Activated CD4-positive, alpha-beta T cell treated with anti-CD3 and anti-CD28 coated beads, Interleukin-2, amount 50 U/mL, for 1 hour (primary cell): ENCODE results near the gene KCNA4.
"Not testable (repeated sequence)": the region's sequence is repeated elsewhere in the genome, so short reads cannot be mapped to it uniquely, and the experiment has no call there.

ENCODE experiments used
- DNase-seq: peaks from one replicate; pipeline ENCODE4 v3.0.0-alpha.2; 2020

The KCNA4 gene

DNA sequence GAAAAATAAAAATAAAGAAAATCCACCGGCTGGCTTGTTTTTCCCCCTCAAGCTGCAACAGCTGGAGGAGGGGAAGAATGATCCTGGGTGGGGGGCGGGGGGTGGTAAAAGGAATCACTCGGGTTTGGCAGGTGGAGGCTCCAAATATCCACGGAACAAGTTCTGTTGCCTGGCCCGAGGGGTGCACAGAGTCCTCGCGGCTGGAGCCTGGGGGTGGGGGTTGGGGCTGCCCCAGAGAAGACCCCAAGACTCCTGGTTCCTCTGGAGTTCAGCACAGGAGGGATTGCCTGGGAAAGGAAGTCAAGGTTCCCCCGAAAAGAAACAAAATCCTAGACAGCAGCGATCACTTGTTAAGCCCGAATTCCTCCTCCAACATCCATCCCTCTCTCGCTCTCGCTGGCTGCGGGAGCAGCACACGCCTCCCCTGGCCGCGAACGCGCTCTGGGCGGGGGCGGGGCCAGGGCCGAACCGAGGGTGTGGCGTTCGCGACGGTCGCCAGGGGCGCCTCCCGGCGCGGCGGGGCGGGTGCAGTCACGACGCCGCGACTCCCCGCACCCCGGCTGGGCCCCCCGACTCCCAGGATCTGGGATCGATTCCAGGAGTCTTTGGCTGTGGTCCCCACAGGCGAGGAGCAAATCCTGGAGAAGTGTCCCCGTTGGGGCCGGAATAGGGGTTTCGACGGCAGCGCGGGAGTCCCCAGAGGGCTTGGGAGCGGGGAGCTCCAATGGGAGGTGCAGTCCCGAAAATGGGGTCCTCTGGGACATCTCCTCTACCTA, at the start of gene KCNA4:
TSS of gene KCNA4 (minus strand) at position 443 of the 776 bp plus-strand sequence. CDS start 4,352 bp downstream, outside the sequence.
- no peak for DNase-seq

DNA sequence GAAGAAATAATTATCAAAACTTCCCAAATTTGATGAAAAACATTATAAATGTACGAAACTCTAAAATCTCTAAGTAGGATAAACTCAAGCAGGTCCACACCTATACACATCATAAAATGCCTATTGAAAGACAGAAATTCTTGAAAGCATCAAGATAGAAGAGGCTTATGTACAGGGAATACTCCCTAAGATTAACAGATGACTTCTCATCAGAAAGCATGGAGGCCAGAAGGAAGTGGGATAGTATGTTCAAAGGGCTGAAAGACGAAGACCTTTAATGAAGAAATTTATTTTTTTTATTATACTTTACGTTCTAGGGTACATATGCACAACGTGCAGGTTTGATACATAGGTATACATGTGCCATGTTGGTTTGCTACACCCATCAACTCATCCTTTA, 45.3 kb upstream of the KCNA4 start:
- no peak for DNase-seq

DNA sequence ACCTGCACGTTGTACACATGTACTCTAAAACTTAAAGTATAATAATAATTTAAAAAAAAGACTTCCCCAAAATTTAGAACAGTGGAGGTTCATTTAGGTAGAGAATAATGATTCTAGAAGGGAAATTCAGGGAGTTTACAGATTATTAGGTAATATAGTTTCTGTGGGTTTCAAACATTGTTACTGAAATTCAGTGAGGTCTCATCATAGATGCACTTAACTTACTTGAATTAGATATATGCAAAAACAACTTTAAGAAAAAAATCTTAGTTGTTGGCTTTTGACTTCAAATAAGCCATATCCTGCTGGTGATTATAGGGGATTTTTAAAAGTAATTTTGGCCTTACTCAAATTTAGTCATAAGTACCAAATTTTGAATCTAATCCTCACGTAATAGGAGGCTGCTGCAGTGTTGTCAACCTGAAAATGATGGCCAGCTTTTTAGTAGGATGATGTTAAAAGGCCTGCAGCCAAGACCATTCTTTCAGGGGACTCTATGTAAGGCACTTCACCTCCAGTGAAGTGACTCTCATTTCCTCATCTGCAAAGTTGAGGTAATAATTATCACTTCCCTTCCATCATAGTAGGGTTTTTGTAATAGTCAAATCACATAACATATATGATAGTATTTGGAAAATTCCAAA, 42.5 kb upstream of the KCNA4 start:
- DNase-seq = no peak

DNA sequence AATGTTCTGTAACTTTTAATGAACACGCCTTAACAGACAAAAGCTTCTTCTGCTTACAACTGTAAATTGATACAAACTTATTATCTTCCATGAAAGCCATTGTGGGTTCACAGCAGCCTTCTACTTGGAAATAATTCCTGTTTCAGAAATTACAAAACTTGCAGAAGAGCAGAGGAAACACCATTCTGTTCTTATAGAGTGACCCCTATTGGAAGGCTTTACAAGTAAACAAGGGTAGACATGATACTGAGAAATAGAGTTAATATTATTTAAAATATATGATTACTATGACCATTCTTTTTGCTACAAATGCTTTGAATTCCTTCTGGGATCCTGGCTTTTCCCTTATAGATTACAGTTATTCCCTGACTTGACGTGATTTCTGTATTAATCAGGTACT, 32.4 kb upstream of the KCNA4 start:
- no peak for DNase-seq

GRCh38 chr11:30046578-30046945, 29.7 kb upstream of the KCNA4 start:
- no peak for DNase-seq

DNA sequence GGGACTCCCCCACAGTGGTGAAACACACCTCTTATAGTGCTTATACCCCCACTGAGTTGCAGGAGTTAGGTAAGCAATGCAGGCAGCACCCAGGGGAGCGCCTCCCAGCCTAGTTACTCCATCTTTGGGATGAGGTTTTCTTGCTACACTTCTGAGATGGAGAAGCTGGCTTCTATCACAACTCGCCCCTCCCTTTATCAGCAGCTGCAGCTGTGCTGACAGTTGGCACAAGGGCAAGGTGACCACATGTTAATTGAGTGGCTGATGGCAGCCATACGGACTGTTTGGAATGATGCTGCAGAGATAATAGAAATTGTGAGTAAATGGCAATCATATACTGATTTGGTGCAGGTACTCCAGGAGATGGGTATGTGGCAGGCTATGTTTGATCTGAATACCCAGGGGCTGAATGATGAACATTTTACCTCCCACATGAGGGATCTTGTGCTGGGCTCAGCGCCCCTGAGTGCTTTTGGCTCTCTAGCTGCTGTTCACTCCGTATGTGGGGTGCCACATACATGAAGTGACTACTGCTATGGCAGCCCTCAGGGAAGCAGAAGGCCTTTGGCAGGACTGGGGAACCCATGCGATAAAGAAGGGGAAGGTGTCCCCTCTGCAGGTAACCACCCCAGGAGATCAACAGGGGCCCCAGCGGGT, 29.2 kb upstream of the KCNA4 start:
- DNase-seq = no peak

- DNase-seq = no peak
Observed at GRCh38 chr11:30045144-30045543, 28.3 kb upstream of the KCNA4 start.

GRCh38 chr11:30041171-30041570, 24.3 kb upstream of the KCNA4 start:
- no peak for DNase-seq

- DNase-seq = not testable (repeated sequence)
Observed at GRCh38 chr11:30034746-30035145, 17.9 kb upstream of the KCNA4 start.

- not testable (repeated sequence) for DNase-seq
Observed at GRCh38 chr11:30034166-30034565, 17.3 kb upstream of the KCNA4 start.

DNA sequence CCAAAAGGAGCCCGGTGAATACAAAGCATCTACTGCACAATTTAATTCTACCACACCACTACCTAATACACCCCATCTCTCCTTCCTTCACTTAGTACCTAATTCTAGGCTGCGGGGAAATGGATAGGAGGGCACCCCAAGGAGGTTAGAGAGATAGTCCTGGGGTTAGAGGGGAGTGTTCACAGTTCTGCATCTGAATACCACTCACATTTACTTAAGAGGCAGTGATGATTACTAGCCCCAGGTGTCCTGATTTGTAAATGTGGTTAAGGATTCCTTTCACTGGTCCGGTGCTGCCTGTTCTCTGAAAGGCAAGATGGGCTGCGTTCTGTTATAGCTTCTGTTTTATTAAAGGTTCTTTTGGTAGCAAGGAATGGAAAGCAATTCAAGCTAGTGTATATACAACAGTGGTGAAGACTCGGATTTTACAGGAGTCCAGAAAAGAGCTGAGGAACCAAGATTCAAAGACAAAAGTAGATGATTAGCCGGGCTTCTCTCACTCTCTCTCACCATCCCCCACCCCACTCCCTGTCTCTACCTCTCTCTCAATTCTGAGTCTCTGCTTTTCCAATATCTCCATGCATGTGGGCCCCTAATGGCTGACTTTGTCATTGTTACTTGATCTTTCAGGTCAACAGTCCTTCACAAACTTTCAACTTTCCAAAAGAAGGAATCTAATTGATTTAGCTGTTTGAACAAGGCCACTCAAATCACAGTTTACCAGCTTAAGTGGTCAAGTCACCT, 8.7 kb upstream of the KCNA4 start:
- no peak for DNase-seq

DNA sequence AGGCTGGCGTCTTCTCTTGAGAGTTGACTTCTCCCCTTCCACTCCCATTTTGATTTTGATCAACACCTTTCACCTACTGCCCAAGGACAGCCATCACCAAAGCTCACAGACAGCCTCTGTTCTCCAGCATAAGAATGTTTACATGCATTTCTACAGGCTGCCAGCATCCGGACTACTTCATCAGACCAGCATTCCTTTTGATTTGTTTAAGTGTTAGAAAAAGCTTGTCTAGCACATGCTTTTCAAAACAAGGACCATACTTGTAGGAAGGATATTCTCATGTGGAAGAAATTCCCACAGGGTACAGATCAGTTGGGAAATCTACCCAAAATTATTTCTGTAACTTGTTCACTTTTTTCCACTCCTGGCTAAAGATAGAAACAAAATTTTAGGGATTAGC, 6.2 kb upstream of the KCNA4 start:
- no peak for DNase-seq

- no peak for DNase-seq
Observed at GRCh38 chr11:30019481-30019880, 2.7 kb upstream of the KCNA4 start.

DNA sequence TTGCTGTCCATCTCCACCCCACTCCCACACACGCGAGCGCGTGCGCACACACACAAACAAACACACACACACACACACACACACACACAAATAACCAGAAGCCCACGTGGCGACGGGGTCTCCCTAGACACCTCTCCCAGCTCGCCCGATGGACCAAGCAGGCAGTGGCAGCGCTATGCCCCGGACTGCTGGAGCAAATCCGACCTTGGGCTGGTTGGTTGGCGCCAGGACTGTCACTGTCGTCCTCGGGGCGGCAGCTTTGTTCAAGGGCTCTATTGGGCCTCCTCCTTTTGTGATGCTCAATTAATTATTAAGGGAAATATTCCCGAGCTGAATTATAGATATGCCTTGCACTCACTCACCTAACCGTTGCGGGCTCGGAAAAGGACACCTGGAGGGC, 1.7 kb upstream of the KCNA4 start:
- no peak for DNase-seq

GRCh38 chr11:30017445-30017895, 640 bp upstream of the KCNA4 start:
- DNase-seq = no peak

GRCh38 chr11:30015725-30016412, 961 bp downstream of the KCNA4 start:
- DNase-seq = no peak

DNA sequence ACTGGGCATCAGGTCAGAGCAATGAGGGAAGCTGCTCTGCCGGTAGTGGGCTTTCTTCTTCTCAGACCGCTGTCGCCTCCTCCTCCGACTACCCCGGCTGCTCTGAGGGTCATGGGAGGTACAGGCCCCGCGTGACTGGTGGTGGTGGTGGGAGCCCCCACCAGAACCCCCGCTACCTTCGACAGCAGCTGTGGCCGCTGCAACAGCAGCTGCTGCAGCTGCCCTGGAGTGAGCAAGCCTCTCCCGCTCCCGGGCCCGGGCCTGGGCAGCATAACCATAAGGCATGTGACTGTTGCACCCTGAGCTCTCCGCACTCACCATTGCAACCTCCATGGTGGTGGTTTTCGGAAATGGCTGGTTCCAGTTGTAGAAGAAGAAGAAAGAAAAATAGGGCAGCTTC, 4.5 kb downstream of the KCNA4 start:
- no peak for DNase-seq

DNA sequence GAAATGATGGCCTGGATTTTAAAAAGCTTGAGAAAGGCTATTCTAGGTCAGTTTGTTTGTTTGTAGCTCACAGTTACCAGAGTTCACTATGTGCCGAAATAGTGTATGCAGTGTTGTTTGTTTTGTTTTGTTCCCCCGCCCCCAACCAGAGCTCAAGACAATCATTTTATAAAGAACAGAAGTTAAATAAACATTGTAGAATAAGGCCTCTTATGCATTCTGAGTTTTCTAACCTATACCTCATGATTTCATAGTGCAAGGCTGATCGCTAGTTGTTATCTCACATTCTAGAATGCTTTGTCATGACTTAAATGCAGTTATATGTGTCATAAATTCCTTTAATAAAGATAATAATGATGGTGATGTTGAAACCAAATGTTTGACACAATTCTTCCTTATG, 7.8 kb downstream of the KCNA4 start:
- DNase-seq = no peak

GRCh38 chr11:30006876-30007275, 10.0 kb downstream of the KCNA4 start:
- DNase-seq = no peak

DNA sequence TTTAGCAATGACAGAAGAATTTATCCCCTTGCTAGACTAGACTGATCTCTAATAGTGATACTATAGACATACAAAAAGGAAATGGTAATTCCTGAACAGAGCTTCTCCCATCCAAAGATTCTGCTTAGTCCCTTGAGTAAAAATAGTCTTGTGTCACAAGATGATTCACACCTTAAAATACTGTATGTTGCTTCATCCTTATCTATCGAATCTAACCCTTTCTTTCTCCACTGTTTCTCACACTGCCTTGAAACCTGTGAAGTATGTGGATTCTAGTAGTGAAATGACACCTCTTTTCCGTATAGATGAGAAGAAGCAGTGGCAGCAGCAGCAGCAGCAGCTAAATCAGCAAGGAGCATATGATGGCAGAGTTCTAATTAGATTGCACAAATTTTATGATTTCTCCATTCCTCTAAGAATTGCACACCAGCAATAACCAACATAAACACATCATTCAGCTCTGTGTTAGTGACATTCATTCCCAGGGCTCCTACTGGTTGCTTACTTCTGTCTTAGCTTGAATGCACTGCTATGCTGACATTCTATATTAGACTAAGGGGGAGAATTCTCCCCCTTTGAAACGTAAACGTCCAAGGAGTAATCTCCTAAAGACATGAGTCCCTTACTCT, 14.6 kb downstream of the KCNA4 start:
- DNase-seq = no peak

DNA sequence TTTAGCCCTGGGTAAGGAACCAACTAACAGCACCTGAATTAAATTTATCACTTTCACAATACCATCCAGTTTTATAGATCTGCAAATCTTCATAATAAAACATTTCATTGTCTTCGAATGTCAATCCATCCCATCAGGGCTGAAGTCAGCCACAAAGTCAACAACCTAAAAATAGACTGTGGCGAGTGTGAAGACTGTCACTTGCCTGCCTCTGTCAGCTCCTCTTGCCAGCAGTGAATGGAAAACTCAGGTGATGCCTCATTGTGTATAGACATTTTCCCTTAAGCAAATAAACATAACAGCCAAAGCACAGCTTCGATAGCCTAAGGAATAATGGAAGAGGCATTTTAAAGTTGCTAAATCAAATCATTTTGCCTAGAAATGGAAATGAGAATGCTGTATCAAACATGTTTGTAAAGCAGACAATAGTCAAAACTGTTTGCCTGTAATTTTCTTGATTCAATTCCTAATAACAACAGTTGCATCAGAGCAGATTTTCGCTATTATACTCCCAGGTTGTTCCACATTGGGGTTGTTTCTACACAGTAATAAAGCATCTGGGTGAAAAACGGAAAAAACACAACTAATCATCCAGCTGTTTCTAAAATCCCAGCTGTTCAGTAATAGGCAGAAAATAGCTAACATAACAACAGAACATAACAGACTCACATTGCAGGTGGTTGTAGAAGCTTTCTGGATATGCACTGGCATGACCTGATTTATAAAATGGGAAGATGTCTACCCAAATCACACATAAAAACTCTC, 15.7 kb downstream of the KCNA4 start:
- no peak for DNase-seq
